Breast epithelium (tissue), 3 donors: ENCODE results near the gene RPUSD1.

Experiments
- CTCF ChIP-seq, 3 donors: fragments of 450-650 bp; IDR thresholded peaks; one replicate each; pipeline ENCODE4 v1.5.1; 2016 to 2017; ENCODE audit warnings: antibody characterized with exemption in 3 of 3, mild to moderate bottlenecking in 3 of 3, moderate library complexity in 3 of 3
- POLR2A ChIP-seq: fragments of 450-650 bp; IDR thresholded peaks from one replicate; pipeline ENCODE4 v1.6.1; 2016; ENCODE audit warnings: antibody characterized with exemption, mild to moderate bottlenecking, moderate library complexity
- POLR2AphosphoS5 ChIP-seq, 3 donors: sonication (generic); formaldehyde crosslinking; IDR thresholded peaks; one replicate each; pipeline ENCODE4 v1.6.1; 2017; ENCODE audit warnings: antibody characterized with exemption in 3 of 3

GRCh38 chr16:817001-817906, 29.1 kb upstream of the RPUSD1 start:
- TF ChIP-seq CTCF (IDR thresholded peaks at IDR 0.05) = no peak
- TF ChIP-seq POLR2A = no peak
- no peak for TF ChIP-seq POLR2AphosphoS5 (IDR thresholded peaks at IDR 0.05)
